ENCODE measurements around the gene DSTYK. TPM values are rescaled to one million over a fixed set of nuclear protein-coding genes. Genes with fewer than 3 reads are reported as not detected.

Gene DSTYK
- total RNA-seq, 1 donor from 2014 or later, result 8.1 TPM

GRCh38 chr1:205249651-205250050 lies 38.1 kb upstream of the DSTYK start:
- H3K9me3 ChIP-seq, result no peaks in the 10 kb centered on the region

DNA sequence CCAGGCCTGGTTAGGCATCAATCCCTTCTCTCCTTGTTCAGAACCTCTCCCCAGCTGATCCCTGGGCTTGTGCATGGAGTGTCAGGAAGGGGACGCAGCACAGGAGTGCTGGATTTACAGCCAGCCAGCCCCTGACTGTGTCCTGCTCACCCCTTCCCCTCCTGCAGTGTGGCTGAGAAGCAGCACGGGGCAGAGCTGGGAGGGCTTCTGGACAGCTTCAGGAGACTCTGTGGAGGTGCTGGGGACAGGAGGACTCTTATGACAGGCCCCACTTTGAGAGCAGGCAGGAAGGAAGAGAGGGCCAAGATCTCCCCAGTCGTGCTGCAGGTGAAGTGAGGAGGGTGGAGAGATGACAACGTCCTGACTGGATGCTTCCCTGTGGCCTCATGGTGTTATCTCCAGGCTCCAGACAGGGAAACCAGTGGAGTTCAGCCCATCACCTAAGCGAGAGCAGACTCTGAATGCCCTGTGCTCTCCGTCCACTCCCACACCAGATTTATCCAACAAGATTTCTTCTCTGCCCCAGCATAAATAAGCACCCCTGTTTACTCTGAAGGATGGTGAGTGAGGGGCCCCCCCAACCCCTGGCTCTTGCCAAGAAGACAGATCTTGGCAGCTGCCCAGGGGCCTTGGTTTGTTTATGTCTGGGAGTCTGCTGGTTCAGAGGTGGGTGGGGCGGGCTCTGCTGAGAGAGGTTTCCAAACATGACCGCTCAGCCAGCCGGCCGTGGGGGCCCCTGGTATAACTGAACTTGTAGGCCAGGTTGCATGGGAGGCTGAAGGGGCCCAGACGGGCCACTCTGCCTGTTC lies 37.5 kb upstream of the DSTYK start:
- peak; percentile 37 to 82 for DNase-seq (ENCODE audit: low spot score in 2 of 2)
- Histone ChIP-seq H3K27me3 (no peaks in the 10 kb centered on the region), H3K36me3 (no peaks in the 10 kb centered on the region), H3K27ac (peak overlapping the region; percentile 78 to 84), H3K9me3 (no peaks in the 10 kb centered on the region), H3K4me3 (no peak overlapping the region), H3K4me1 (peaks cover 25 to 44% of the 10 kb centered on the region in 2 donors)
- no peak for TF ChIP-seq CTCF (IDR thresholded peaks at IDR 0.05)
- intact Hi-C loops (cut with DNase I), result loop anchor here (1.0 kb wide), 1 partner anchor 19 kb away; no protein-coding TSS in a partner anchor

More at GRCh38 chr1:205249651-205250050, 38.1 kb upstream of the DSTYK start:
- intact Hi-C loops (cut with DNase I), result loop anchor here (1.0 kb wide), 1 partner anchor 19 kb away; no protein-coding TSS in a partner anchor
- Histone ChIP-seq H3K27ac (peak overlapping the region; percentile 78 to 84), H3K4me1 (peaks cover 25 to 44% of the 10 kb centered on the region in 2 donors), H3K36me3 (no peaks in the 10 kb centered on the region), H3K4me3 (no peak overlapping the region), H3K27me3 (no peaks in the 10 kb centered on the region)
- TF ChIP-seq CTCF (IDR thresholded peaks at IDR 0.05), result no peak
- no peak for DNase-seq (ENCODE audit: low spot score in 2 of 2)

DNA sequence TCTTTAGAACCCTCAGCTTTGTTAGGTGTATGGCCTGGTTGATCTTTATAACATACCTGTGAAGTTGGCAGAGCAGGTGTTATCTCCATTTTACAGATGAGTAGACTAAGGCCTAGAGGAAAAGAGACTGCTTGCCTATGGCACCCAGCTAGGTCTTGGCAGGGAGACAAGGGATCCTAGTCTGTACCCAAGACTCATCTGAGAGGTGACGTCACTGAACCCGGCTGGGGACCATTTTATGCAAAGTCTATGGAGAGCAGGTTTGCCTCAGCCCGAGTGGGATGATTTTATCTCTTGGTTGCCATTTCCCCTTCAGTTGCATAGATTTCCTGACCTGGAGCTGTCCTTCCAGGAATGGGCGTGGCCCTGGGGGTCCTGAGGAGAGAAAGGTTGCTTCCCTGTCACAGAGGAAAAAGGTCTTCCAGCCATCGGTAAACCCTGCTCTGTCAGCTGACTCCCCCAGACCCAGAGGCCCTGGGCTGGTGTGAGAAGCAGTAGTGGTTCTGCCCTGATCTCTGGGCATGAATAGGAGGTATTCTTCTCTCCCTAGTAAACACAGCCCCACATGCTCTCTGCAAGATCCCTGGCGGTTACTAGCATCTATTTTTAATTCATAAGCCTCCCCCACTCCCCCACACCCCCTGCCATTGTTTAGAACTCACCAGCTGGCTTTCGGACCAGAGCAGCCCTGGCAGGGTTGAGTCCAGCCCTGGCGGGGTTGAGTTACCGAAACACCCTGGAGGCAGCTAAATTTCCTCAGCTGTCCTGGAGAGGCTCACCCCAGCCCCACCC lies 35.8 kb upstream of the DSTYK start:
- peaks cover 25 to 44% of the 10 kb centered on the region in 2 donors for H3K4me1 ChIP-seq
- no peak for DNase-seq (ENCODE audit: low spot score in 2 of 2)
- intact Hi-C loops (cut with DNase I), result no loop called here

GRCh38 chr1:205246351-205247119 lies 35.0 kb upstream of the DSTYK start:
- no peaks in the 10 kb centered on the region for H3K9me3 ChIP-seq
- H3K27me3 ChIP-seq, result no peaks in the 10 kb centered on the region
- peaks cover 23 to 41% of the 10 kb centered on the region in 2 donors for H3K4me1 ChIP-seq
- no peak for DNase-seq (ENCODE audit: low spot score in 2 of 2)
- H3K27ac ChIP-seq, result peak overlapping the region; percentile 12 to 70
- intact Hi-C loops (cut with DNase I), result no loop called here
- no peak for TF ChIP-seq CTCF (IDR thresholded peaks at IDR 0.05)
- H3K36me3 ChIP-seq, result peaks cover 5 to 7% of the 10 kb centered on the region in 2 donors
- H3K4me3 ChIP-seq, result no peak overlapping the region

More for the DNA sequence above, 35.8 kb upstream of the DSTYK start:
- TF ChIP-seq CTCF (IDR thresholded peaks at IDR 0.05), result no peak
- H3K27ac ChIP-seq, result peak overlapping the region; percentile 53 to 70
- H3K36me3 ChIP-seq, result no peaks in the 10 kb centered on the region
- no peaks in the 10 kb centered on the region for H3K27me3 ChIP-seq
- no peaks in the 10 kb centered on the region for H3K9me3 ChIP-seq
- H3K4me3 ChIP-seq, result no peak overlapping the region

GRCh38 chr1:205245096-205245495 lies 33.6 kb upstream of the DSTYK start:
- Histone ChIP-seq H3K4me1 (peaks cover 11 to 27% of the 10 kb centered on the region in 2 donors), H3K9me3 (no peaks in the 10 kb centered on the region), H3K27ac (no peak overlapping the region), H3K27me3 (no peaks in the 10 kb centered on the region), H3K36me3 (peaks cover 5 to 8% of the 10 kb centered on the region in 2 donors), H3K4me3 (no peak overlapping the region)
- intact Hi-C loops (cut with DNase I), result no loop called here
- DNase-seq (ENCODE audit: low spot score in 2 of 2), result no peak
- TF ChIP-seq CTCF (IDR thresholded peaks at IDR 0.05), result no peak
